Cerebellar cortex (tissue), 1 donor: ENCODE measurements around the gene OPA3.

ENCODE experiments used
- DNase-seq: peaks from one replicate; pipeline ENCODE4 v3.0.0-alpha.2; 2015; ENCODE audit warnings: low spot score

The OPA3 gene

GRCh38 chr19:45501730-45502014, 82.9 kb downstream of the OPA3 start:
- DNase-seq = no peak

- DNase-seq = no peak
These were observed 83.5 kb downstream of the OPA3 start for GRCh38 chr19:45500918-45501729.

GRCh38 chr19:45499196-45500180, 85.1 kb downstream of the OPA3 start:
- DNase-seq = no peak

- DNase-seq = no peak
These were observed 86.0 kb downstream of the OPA3 start, which contains the start of gene PPM1N for GRCh38 chr19:45498411-45499195. Gene PPM1N (plus strand): TSS chr19:45498443. CDS start chr19:45498473, 30 bp downstream.

- no peak for DNase-seq
These were observed 86.8 kb downstream of the OPA3 start for GRCh38 chr19:45497791-45498190.

- DNase-seq = no peak
These were observed 88.2 kb downstream of the OPA3 start for GRCh38 chr19:45496349-45496953.

GRCh38 chr19:45495178-45495577, 89.4 kb downstream of the OPA3 start:
- DNase-seq = no peak

- no peak for DNase-seq
These were observed 90.2 kb downstream of the OPA3 start for GRCh38 chr19:45494261-45494916.

GRCh38 chr19:45492627-45493470, 91.8 kb downstream of the OPA3 start:
- DNase-seq = peak; percentile 94

- DNase-seq = no peak
These were observed 92.4 kb downstream of the OPA3 start for GRCh38 chr19:45492137-45492626.

GRCh38 chr19:45489216-45489855, 95.3 kb downstream of the OPA3 start:
- no peak for DNase-seq

GRCh38 chr19:45488708-45489107, 95.9 kb downstream of the OPA3 start:
- DNase-seq = no peak

GRCh38 chr19:45485305-45486077, 99.1 kb downstream of the OPA3 start:
- peak; percentile 98 for DNase-seq

- DNase-seq = no peak
These were observed 100.2 kb downstream of the OPA3 start for GRCh38 chr19:45484273-45484945.

GRCh38 chr19:45483033-45483432, 101.6 kb downstream of the OPA3 start:
- no peak for DNase-seq

- peak; percentile 97 for DNase-seq
These were observed 106.0 kb downstream of the OPA3 start for GRCh38 chr19:45478454-45479238.

GRCh38 chr19:45477713-45478453, 106.7 kb downstream of the OPA3 start:
- no peak for DNase-seq
